SK-N-SH (cell line): Measurements from ENCODE around the gene PTCD1. TPM values are rescaled to one million over a fixed set of nuclear protein-coding genes. Genes with fewer than 3 reads are reported as not detected.

ENCODE experiments used
- CTCF ChIA-PET: fragments of 300-600, 350-600 bp; formaldehyde crosslinking; extraction: SDS; loops from one replicate; lab custom pipeline; 2021; lab: Yijun Ruan, JAX
- POLR2A ChIA-PET: fragments of 350-600 bp; sonication (Branson Sonifier 250); formaldehyde crosslinking; extraction: SDS; loops from one replicate; lab custom pipeline; 2020; ENCODE audit warnings: antibody characterized with exemption, inconsistent platforms; lab: Yijun Ruan, JAX
- DNase-seq: peaks from one replicate; pipeline ENCODE4 v3.0.0; 2012
- H2AFZ ChIP-seq: fragments of 200-600 bp; sonication (generic); 2 replicates; pipeline ENCODE4 v1.8.1; 2016; ENCODE audit warnings: antibody characterized with exemption, mild to moderate bottlenecking, low read depth
- H3F3A ChIP-seq: fragments of 200-600 bp; sonication (generic); replicated peaks from 2 replicates; pipeline ENCODE3; 2016; ENCODE audit warnings: antibody characterized with exemption, mild to moderate bottlenecking; ENCODE audit not compliant: insufficient read depth
- H3K27ac ChIP-seq, 2 experiments: fragments of 200-500 bp in 1 of 2; fragments of 200-600 bp in 1 of 2; sonication (Bioruptor generic) in 1 of 2; sonication (generic), shearing (Covaris generic) in 1 of 2; 2 replicates each; pipeline versions ENCODE4 v1.5.1 to v1.6.1; 2014 to 2016; ENCODE audit warnings: low read depth in 2 of 2, inconsistent platforms in 1 of 2, low read length in 1 of 2, mild to moderate bottlenecking in 1 of 2, mixed read lengths in 1 of 2
- H3K27me3 ChIP-seq: fragments of 200-600 bp; sonication (generic), shearing (Covaris generic); 2 replicates; pipeline ENCODE4 v1.6.1; 2016; ENCODE audit warnings: mixed run types; ENCODE audit not compliant: insufficient read depth
- H3K36me3 ChIP-seq, 2 experiments: fragments of 200-500 bp in 1 of 2; fragments of 200-600 bp in 1 of 2; sonication (Bioruptor generic) in 1 of 2; sonication (generic) in 1 of 2; replicated peaks in 1 of 2; 2 replicates each; pipeline versions ENCODE3 to v1.5.1; 2014 to 2016; ENCODE audit warnings: low read length in 1 of 2, mild to moderate bottlenecking in 1 of 2; ENCODE audit not compliant: insufficient read depth in 2 of 2, control insufficient read depth in 1 of 2
- H3K4me1 ChIP-seq, 2 experiments: fragments of 200-500 bp in 1 of 2; fragments of 200-600 bp in 1 of 2; sonication (Bioruptor generic) in 1 of 2; sonication (generic), shearing (Covaris generic) in 1 of 2; 2 replicates each; pipeline versions ENCODE4 v1.5.1 to v1.6.1; 2014 to 2016; ENCODE audit warnings: low read depth in 1 of 2, low read length in 1 of 2, mixed run types in 1 of 2; ENCODE audit not compliant: insufficient read depth in 2 of 2, control insufficient read depth in 1 of 2
- H3K4me2 ChIP-seq: fragments of 200-600 bp; sonication (generic), shearing (Covaris generic); 2 replicates; pipeline ENCODE4 v1.6.1; 2017; ENCODE audit warnings: mixed run types
- H3K4me3 ChIP-seq, 2 experiments: fragments of 200-500 bp in 1 of 2; fragments of 200-600 bp in 1 of 2; sonication (Bioruptor generic) in 1 of 2; sonication (generic), shearing (Covaris generic) in 1 of 2; 2 replicates each; pipeline versions ENCODE4 v1.5.1 to v1.8.1; 2014 to 2016; ENCODE audit warnings: low read depth in 2 of 2, inconsistent platforms in 1 of 2, low read length in 1 of 2, mild to moderate bottlenecking in 1 of 2, mixed read lengths in 1 of 2, moderate library complexity in 1 of 2
- H3K79me2 ChIP-seq: fragments of 200-600 bp; sonication (generic); 2 replicates; pipeline ENCODE4 v1.8.1; 2017; ENCODE audit warnings: mild to moderate bottlenecking; ENCODE audit not compliant: insufficient read depth
- H3K9ac ChIP-seq: fragments of 200-600 bp; sonication (generic); 2 replicates; pipeline ENCODE4 v1.6.1; 2017; ENCODE audit warnings: mixed run types
- H3K9me2 ChIP-seq: fragments of 200-600 bp; sonication (generic); 2 replicates; pipeline ENCODE4 v1.6.1; 2017; ENCODE audit warnings: mixed run types
- H3K9me3 ChIP-seq: fragments of 200-600 bp; sonication (generic); 2 replicates; pipeline ENCODE4 v1.6.1; 2017; ENCODE audit warnings: mixed run types, mild to moderate bottlenecking, moderate library complexity
- H4K20me1 ChIP-seq: fragments of 200-600 bp; sonication (generic); 2 replicates; pipeline ENCODE4 v1.6.1; 2017; ENCODE audit warnings: mild to moderate bottlenecking, mixed run types; ENCODE audit not compliant: insufficient read depth
- CHD2 ChIP-seq: fragments of 150-350 bp; IDR thresholded peaks from 2 replicates; pipeline ENCODE4 v1.6.1; 2018; ENCODE audit warnings: low read length; ENCODE audit not compliant: partially characterized antibody
- CTCF ChIP-seq: fragments of 200-600 bp; sonication (generic); IDR thresholded peaks from 2 replicates; pipeline ENCODE4 v1.6.1; 2017; ENCODE audit warnings: antibody characterized with exemption, mild to moderate bottlenecking, moderate library complexity
- ELF1 ChIP-seq: IDR thresholded peaks from 2 replicates; pipeline ENCODE4 v1.4.0; 2012
- EP300 ChIP-seq, 2 experiments: IDR thresholded peaks; 2 replicates each; pipeline versions ENCODE4 v1.4.0 to v1.6.1; 2012; ENCODE audit warnings: borderline replicate concordance in 1 of 2, low read depth in 1 of 2, low read length in 1 of 2
- MEF2A ChIP-seq: IDR thresholded peaks from 2 replicates; pipeline ENCODE4 v1.4.0; 2012; ENCODE audit warnings: low read depth, borderline replicate concordance
- MXI1 ChIP-seq: IDR thresholded peaks from 2 replicates; pipeline ENCODE4 v1.6.1; 2012; ENCODE audit warnings: mild to moderate bottlenecking, low read depth, low read length, improper control_type of control experiment
- NRF1 ChIP-seq: IDR thresholded peaks from 2 replicates; pipeline ENCODE4 v1.6.1; 2012; ENCODE audit warnings: low read depth, mild to moderate bottlenecking, low read length
- PBX3 ChIP-seq: IDR thresholded peaks from 2 replicates; pipeline ENCODE4; 2012
- RAD21 ChIP-seq: IDR thresholded peaks from 2 replicates; pipeline ENCODE4 v1.6.1; 2012; ENCODE audit warnings: mild to moderate bottlenecking, low read length
- WGBS: methylation state at CpG from one replicate; pipeline ENCODE4 v1.1.6; 2017; ENCODE audit warnings: low lambda C conversion rate; 5-methylcytosine and 5-hydroxymethylcytosine counted together
- polyA plus RNA-seq, 3 experiments: library from polyadenylated mRNA; depleted of rRNA; stranded (reverse); fragments of >200 nt; gene quantifications; 2 replicates each; pipeline ENCODE4 v1.2.3, GENCODE V29; 2012

Gene PTCD1
- polyA plus RNA-seq, 1 of the 3 experiments (the other 2 are of a cell fraction) = 8.2 TPM

GRCh38 chr7:99447943-99448342 is 9.3 kb upstream of the PTCD1 start:
- no peaks in the 10 kb centered on the region for H3K9me2 ChIP-seq
- 89% methylated on average over 10 of the region's 10 CpGs for WGBS
- DNase-seq = no peak
- no peak overlapping the region for H3K27ac ChIP-seq
- no peaks in the 10 kb centered on the region for H3K9me3 ChIP-seq
- H3F3A ChIP-seq = peaks cover 9% of the 10 kb centered on the region
- no peaks in the 10 kb centered on the region for H3K27me3 ChIP-seq
- H3K4me3 ChIP-seq = no peak overlapping the region
- H3K4me2 ChIP-seq = no peak overlapping the region
- no peak overlapping the region for H2AFZ ChIP-seq
- POLR2A ChIA-PET = no interaction called here
- H3K79me2 ChIP-seq = peaks cover 25% of the 10 kb centered on the region; the same call in 1 of the 2 replicates
- H4K20me1 ChIP-seq = peaks cover 8% of the 10 kb centered on the region; the same call in 1 of the 2 replicates
- CTCF ChIA-PET = interaction anchor here (0.5 kb wide), 1 partner anchor 16 kb away, joined by 3 read pairs; no protein-coding TSS in a partner anchor
- no peak overlapping the region for H3K9ac ChIP-seq
- TF ChIP-seq CTCF (peak; percentile 33; the same call in 1 of the 2 replicates), MXI1 (no peak)
- peaks cover 81 to 84% of the 10 kb centered on the region in 2 experiments for H3K36me3 ChIP-seq
- H3K4me1 ChIP-seq = no peaks in the 10 kb centered on the region

- CTCF ChIA-PET = interaction anchor here (0.9 kb wide), 1 partner anchor 19 kb away, joined by 3 read pairs; no protein-coding TSS in a partner anchor
- H3F3A ChIP-seq = peaks cover 9% of the 10 kb centered on the region
- 80% methylated on average over 4 of the region's 4 CpGs for WGBS
- H3K79me2 ChIP-seq = peaks cover 42% of the 10 kb centered on the region
- H3K36me3 ChIP-seq = peaks cover 71 to 79% of the 10 kb centered on the region in 2 experiments
- POLR2A ChIA-PET = no interaction called here
- peaks cover 8% of the 10 kb centered on the region; the same call in 1 of the 2 replicates for H4K20me1 ChIP-seq
- H3K4me2 ChIP-seq = no peak overlapping the region
- DNase-seq = no peak
- no peaks in the 10 kb centered on the region for H3K27me3 ChIP-seq
- H3K9me3 ChIP-seq = no peaks in the 10 kb centered on the region
- no peak overlapping the region for H3K4me3 ChIP-seq
- H3K4me1 ChIP-seq = no peaks in the 10 kb centered on the region; a peak in 1 of 4 replicates
- no peak overlapping the region for H2AFZ ChIP-seq
- H3K9me2 ChIP-seq = no peaks in the 10 kb centered on the region
- peak overlapping the region in 1 of 2 experiments; percentile 10; a peak in 1 of 4 replicates for H3K27ac ChIP-seq
- no peak overlapping the region for H3K9ac ChIP-seq
- TF ChIP-seq EP300 (IDR thresholded peaks at IDR 0.05; ENCODE audit: borderline replicate concordance in 1 of 2, low read depth in 1 of 2, low read length in 1 of 2) = no peak
- TF ChIP-seq RAD21 = no peak
- TF ChIP-seq NRF1 = no peak
- TF ChIP-seq MEF2A = no peak
- no peak for TF ChIP-seq CHD2
- TF ChIP-seq ELF1 = no peak
- TF ChIP-seq PBX3 = no peak
These were observed 7.5 kb upstream of the PTCD1 start for GRCh38 chr7:99446096-99446495.
